Choroid plexus epithelial cell (primary cell): ENCODE results near the gene ZIK1.

ENCODE experiments used
- DNase-seq: peaks from one replicate; pipeline ENCODE4 v3.0.0-alpha.2; 2010; ENCODE audit warnings: low read depth
- H3K4me3 ChIP-seq: 2 replicates; pipeline ENCODE4 v1.5.1; 2011; ENCODE audit warnings: low read depth, mild to moderate bottlenecking, control low read depth, low read length, moderate library complexity
- CTCF ChIP-seq: conservative IDR thresholded peaks from 2 replicates; pipeline ENCODE4 v1.5.1; 2011; ENCODE audit warnings: low read depth, mild to moderate bottlenecking, control low read depth, inconsistent platforms, low read length, moderate library complexity

Gene ZIK1

GRCh38 chr19:57606931-57607330, 23.0 kb downstream of the ZIK1 start:
- H3K4me3 ChIP-seq = no peak overlapping the region
- TF ChIP-seq CTCF = no peak
- DNase-seq = no peak

- no peak for DNase-seq
- no peak for TF ChIP-seq CTCF
- H3K4me3 ChIP-seq = no peak overlapping the region
These were observed 27.2 kb downstream of the ZIK1 start for GRCh38 chr19:57611113-57611512.

- peak; percentile 52 for TF ChIP-seq CTCF
- DNase-seq = peak; percentile 92
- peak within 1 kb of the TSS; percentile 90 for H3K4me3 ChIP-seq
These were observed 30.2 kb downstream of the ZIK1 start, which contains the start of gene ZNF134 for GRCh38 chr19:57613941-57614743. ZNF134 (plus strand) TSS chr19:57614242; CDS start chr19:57619469, 5,227 bp downstream.

GRCh38 chr19:57615346-57615745, 31.4 kb downstream of the ZIK1 start:
- DNase-seq = peak; percentile 3
- H3K4me3 ChIP-seq = peak overlapping the region; percentile 1
- TF ChIP-seq CTCF = no peak

GRCh38 chr19:57620673-57621348, 36.9 kb downstream of the ZIK1 start:
- no peak overlapping the region for H3K4me3 ChIP-seq
- TF ChIP-seq CTCF = no peak
- DNase-seq = peak; percentile 34

GRCh38 chr19:57623091-57623490, 39.1 kb downstream of the ZIK1 start:
- H3K4me3 ChIP-seq = no peak overlapping the region
- TF ChIP-seq CTCF = no peak
- DNase-seq = no peak
